ENCODE measurements around the gene TBX21. TPM values are rescaled to one million over a fixed set of nuclear protein-coding genes. Genes with fewer than 3 reads are reported as not detected.

The TBX21 gene
- total and polyA plus RNA-seq, 10 donors: 2.6 to 21.7 (median 11.5) TPM

DNA sequence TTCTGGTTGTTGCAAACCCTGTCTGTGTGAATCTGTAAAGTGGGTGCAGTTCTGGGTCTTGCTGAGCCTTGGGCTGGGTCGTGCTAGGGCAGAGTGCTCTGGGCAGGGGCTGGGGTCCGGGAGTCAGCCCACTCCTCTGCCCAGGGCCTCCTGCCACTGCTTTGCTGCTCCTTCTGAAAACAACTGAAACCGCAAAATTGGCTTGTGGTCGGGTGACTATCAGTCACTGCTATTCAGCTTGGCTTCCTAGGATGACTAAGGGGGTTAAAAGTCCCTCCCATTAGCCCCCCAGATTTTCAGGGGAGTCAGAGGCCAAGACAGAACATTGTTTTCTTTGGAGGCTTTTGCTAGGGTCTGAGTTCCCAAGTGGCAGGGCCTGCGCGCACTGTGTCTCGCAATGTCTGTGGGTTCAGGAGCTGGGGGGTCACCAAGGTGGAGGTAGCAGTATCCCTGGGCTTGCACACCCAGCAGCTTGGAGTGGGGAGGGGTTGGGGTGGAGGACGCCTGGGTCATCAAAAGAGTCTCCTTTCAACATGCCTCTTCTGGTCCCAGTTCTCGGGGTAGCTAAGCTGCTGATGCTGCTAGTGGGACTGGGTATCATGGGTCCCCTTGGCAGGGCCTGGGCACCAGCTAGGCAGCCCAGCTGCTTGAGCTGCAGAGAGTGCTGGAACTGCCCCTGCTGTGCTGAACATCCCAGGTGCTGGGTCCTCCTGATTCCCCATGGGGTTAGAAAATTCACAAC lies 13.5 kb upstream of the TBX21 start:
- DNase-seq: no peak
- Histone ChIP-seq H3K9me3 (no peaks in the 10 kb centered on the region), H3K4me1 (peaks cover 6 to 78% (median 74%) of the 10 kb centered on the region in 6 donors), H3K27me3 (replicated peaks in 1 of 7) (peaks cover 0 to 65% (median 31%) of the 10 kb centered on the region in 7 donors), H3K36me3 (no peaks in the 10 kb centered on the region), H3K27ac (peak overlapping the region in 3 of 8 donors; percentile 34 to 80 (median 61)), H3K4me3 (no peak overlapping the region)
- TF ChIP-seq POLR2AphosphoS5 (IDR thresholded peaks at IDR 0.05) (no peak), POLR2A (IDR thresholded peaks at IDR 0.05) (no peak)
- TF ChIP-seq, protein P1, sequence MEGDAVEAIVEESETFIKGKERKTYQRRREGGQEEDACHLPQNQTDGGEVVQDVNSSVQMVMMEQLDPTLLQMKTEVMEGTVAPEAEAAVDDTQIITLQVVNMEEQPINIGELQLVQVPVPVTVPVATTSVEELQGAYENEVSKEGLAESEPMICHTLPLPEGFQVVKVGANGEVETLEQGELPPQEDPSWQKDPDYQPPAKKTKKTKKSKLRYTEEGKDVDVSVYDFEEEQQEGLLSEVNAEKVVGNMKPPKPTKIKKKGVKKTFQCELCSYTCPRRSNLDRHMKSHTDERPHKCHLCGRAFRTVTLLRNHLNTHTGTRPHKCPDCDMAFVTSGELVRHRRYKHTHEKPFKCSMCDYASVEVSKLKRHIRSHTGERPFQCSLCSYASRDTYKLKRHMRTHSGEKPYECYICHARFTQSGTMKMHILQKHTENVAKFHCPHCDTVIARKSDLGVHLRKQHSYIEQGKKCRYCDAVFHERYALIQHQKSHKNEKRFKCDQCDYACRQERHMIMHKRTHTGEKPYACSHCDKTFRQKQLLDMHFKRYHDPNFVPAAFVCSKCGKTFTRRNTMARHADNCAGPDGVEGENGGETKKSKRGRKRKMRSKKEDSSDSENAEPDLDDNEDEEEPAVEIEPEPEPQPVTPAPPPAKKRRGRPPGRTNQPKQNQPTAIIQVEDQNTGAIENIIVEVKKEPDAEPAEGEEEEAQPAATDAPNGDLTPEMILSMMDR (IDR thresholded peaks at IDR 0.05 in 8 of 11, conservative IDR thresholded peaks at IDR 0.05 in 3 of 11): no peak
- intact Hi-C loops (cut with DNase I; ENCODE audit: low total_unique reads): no loop called here
- WGBS, 5 donors: 28 to 54% (median 39%) methylated on average over 9 of the region's 9 CpGs

DNA sequence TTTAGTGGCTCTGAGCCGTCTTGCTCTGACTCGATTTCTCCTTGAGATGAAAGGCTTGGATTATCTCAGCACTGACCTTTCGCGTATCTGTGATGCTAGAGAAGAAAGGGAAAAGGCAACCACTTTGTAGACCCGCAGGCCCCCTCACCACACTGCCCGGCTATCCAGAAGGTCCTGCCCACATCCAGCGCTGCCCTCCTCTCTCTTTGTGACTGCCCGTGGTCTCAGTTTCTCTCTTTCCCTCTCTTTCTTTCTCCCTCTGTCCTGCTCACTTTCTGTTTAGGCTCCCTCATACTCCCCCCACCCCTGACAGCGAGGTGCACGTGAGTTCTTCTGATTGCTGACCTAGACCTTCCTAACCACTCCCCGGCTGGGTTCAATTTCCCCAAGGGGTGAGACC lies 12.8 kb upstream of the TBX21 start:
- no peaks in the 10 kb centered on the region for H3K9me3 ChIP-seq
- H3K4me3 ChIP-seq: no peak overlapping the region
- H3K4me1 ChIP-seq: peaks cover 6 to 74% (median 68%) of the 10 kb centered on the region in 6 donors
- intact Hi-C loops (cut with DNase I; ENCODE audit: low total_unique reads): no loop called here
- TF ChIP-seq, protein P1 (IDR thresholded peaks at IDR 0.05 in 8 of 11, conservative IDR thresholded peaks at IDR 0.05 in 3 of 11): no peak
- no peaks in the 10 kb centered on the region for H3K36me3 ChIP-seq
- peak overlapping the region in 3 of 8 donors; percentile 34 to 80 (median 61) for H3K27ac ChIP-seq
- WGBS, 5 donors: 51 to 77% (median 66%) methylated on average over 11 of the region's 11 CpGs
- DNase-seq: no peak
- H3K27me3 ChIP-seq (replicated peaks in 1 of 7): peaks cover 0 to 70% (median 35%) of the 10 kb centered on the region in 7 donors

DNA sequence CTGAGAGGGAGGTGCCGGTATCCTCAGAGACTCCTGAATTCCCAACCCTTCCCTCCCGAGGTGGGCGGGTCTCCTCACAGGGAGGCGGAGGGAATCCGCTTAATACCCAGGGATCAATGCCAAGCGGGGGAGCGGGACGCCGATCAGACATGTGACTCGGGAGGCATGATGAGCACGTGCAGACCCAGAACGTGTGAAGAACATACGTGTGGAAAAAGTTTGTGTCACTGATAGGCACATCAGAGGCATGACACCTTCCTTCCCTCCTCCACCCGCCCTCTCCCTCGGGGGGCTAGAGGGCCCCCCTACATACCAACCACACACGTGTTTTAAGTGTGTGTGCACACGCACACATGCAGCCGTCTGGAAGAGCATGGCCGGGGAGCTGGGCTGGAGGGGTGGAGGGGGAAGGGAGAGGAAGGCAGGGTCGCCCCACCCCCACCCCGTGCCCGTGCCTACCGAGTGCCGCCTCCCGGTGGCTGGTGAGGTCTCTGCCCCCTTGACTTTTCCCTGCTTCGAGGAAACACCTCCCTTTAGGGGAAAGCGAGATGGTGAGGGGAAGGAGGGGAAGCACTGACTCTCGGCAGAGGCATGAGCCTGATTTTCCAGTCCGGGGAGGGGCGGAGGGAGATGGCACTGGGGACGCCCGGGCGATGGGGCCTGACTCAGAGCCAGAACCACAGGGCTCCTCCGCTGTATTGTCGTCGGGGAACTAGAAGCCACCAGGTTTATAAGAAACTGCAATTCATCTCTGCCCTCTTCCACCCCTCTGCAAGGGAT lies 12.1 kb upstream of the TBX21 start:
- TF ChIP-seq POLR2A (IDR thresholded peaks at IDR 0.05) (no peak), POLR2AphosphoS5 (IDR thresholded peaks at IDR 0.05) (no peak)
- TF ChIP-seq, protein P1 (IDR thresholded peaks at IDR 0.05 in 8 of 11, conservative IDR thresholded peaks at IDR 0.05 in 3 of 11): no peak
- Histone ChIP-seq H3K36me3 (no peaks in the 10 kb centered on the region), H3K4me1 (peaks cover 6 to 72% (median 60%) of the 10 kb centered on the region in 6 donors), H3K4me3 (peak overlapping the region in 1 of 8 donors; percentile 44), H3K27me3 (replicated peaks in 1 of 7) (peaks cover 0 to 77% (median 35%) of the 10 kb centered on the region in 7 donors), H3K27ac (peak overlapping the region in 3 of 8 donors; percentile 13 to 80 (median 61)), H3K9me3 (no peaks in the 10 kb centered on the region)
- intact Hi-C loops (cut with DNase I; ENCODE audit: low total_unique reads): no loop called here
- WGBS, 5 donors: 15 to 29% (median 20%) methylated on average over 27 to 36 of the region's 36 CpGs
- peak; percentile 74 for DNase-seq

DNA sequence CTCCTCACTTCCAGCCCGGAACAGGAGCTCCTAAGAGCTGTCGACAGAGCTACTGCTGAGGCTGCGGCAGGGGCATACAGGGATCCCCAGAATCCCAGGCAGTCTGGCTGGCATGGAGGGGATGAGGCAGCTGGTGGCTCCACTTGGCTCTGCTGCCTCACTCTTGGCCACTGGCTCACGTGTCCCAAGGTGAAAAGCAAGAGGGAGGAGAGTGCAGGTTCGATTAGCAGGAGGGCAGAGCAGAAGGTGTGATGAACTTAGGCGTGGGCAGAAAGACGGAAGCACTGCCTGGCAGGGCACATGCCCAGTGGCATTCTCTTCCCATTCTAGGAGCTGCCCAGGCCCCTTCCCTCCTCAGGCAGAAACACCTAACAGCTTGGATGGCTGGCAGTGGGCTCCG lies 11.3 kb upstream of the TBX21 start:
- H3K4me1 ChIP-seq: peaks cover 6 to 66% (median 53%) of the 10 kb centered on the region in 6 donors
- 43 to 57% (median 46%) methylated on average over 6 to 8 of the region's 8 CpGs for WGBS, 5 donors
- TF ChIP-seq, protein P1 (IDR thresholded peaks at IDR 0.05 in 8 of 11, conservative IDR thresholded peaks at IDR 0.05 in 3 of 11): no peak
- TF ChIP-seq POLR2AphosphoS5 (IDR thresholded peaks at IDR 0.05) (no peak), POLR2A (IDR thresholded peaks at IDR 0.05) (no peak)
- no peak for DNase-seq
- H3K36me3 ChIP-seq: no peaks in the 10 kb centered on the region
- H3K27me3 ChIP-seq (replicated peaks in 1 of 7): peaks cover 0 to 82% (median 35%) of the 10 kb centered on the region in 7 donors
- no peaks in the 10 kb centered on the region for H3K9me3 ChIP-seq
- intact Hi-C loops (cut with DNase I; ENCODE audit: low total_unique reads): no loop called here
- no peak overlapping the region for H3K4me3 ChIP-seq
- peak overlapping the region in 3 of 8 donors; percentile 10 to 61 (median 13) for H3K27ac ChIP-seq

Measured in spleen (tissue), 11 donors.